Gastroesophageal sphincter (tissue), 3 donors: ENCODE measurements around the gene CFAP68.

ENCODE experiments used
- EP300 ChIP-seq: sonication (generic); formaldehyde crosslinking; IDR thresholded peaks from one replicate; pipeline ENCODE4 v1.6.1; 2017; ENCODE audit warnings: antibody characterized with exemption, mild to moderate bottlenecking
- POLR2A ChIP-seq, 2 donors: fragments of 450-650 bp; IDR thresholded peaks; one replicate each; pipeline ENCODE4 v1.6.1; 2017; ENCODE audit warnings: antibody characterized with exemption in 2 of 2, mild to moderate bottlenecking in 2 of 2, moderate library complexity in 1 of 2
- TF ChIP-seq, protein P1 (sequence below), 4 experiments: fragments of 200-600 bp in 2 of 4; fragments of 450-650 bp in 2 of 4; sonication (generic) in 1 of 4; IDR thresholded peaks; one replicate each; pipeline ENCODE4 v1.5.1; 2017 to 2019; ENCODE audit warnings: antibody characterized with exemption in 4 of 4, mild to moderate bottlenecking in 2 of 4, moderate library complexity in 2 of 4

DNA sequence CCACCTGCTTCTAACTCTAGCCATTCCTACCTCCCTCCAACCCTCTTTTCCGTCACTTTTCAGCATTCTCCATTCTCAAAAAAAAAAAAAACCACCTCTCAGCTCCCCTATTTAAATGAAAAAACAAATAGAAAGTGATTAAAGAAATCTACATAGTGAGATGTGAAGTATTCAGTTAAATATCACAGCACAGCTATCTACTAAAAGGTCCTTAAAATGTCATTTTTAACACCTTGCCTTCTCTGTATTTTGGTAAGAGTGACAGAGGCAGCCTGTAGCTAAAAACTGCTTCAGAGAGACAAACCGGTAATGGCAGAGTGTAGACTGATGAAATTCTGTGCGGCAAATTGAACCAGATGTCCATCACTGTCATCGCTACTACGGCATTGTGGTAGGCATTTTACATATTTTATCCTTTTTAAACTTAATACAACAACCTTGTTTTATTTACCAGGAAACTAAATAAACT, 7.6 kb upstream of the CFAP68 start:
- TF ChIP-seq, protein P1, sequence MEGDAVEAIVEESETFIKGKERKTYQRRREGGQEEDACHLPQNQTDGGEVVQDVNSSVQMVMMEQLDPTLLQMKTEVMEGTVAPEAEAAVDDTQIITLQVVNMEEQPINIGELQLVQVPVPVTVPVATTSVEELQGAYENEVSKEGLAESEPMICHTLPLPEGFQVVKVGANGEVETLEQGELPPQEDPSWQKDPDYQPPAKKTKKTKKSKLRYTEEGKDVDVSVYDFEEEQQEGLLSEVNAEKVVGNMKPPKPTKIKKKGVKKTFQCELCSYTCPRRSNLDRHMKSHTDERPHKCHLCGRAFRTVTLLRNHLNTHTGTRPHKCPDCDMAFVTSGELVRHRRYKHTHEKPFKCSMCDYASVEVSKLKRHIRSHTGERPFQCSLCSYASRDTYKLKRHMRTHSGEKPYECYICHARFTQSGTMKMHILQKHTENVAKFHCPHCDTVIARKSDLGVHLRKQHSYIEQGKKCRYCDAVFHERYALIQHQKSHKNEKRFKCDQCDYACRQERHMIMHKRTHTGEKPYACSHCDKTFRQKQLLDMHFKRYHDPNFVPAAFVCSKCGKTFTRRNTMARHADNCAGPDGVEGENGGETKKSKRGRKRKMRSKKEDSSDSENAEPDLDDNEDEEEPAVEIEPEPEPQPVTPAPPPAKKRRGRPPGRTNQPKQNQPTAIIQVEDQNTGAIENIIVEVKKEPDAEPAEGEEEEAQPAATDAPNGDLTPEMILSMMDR (IDR thresholded peaks at IDR 0.05): no peak
- no peak for TF ChIP-seq POLR2A (IDR thresholded peaks at IDR 0.05)
- TF ChIP-seq EP300: no peak
